GM12878 (cell line): ENCODE results near the gene WHRN. TPM values are rescaled to one million over a fixed set of nuclear protein-coding genes. Genes with fewer than 3 reads are reported as not detected.
A peak's percentile ranks its signal among the peaks of the same experiment; 100 is the strongest.

Source experiments
- ATAC-seq: fragments of 200-7000 bp; cut with Tn5 transposase; 3 replicates; pipeline ENCODE4 v1.9.1; 2020; ENCODE audit warnings: mild to moderate bottlenecking, moderate library complexity
- BruUV-seq: library from RNA; stranded (reverse); fragments of 400-500 nt; replicated peaks from 2 replicates; lab custom pipeline; 2021; lab: Mats Ljungman, UMichigan
- CTCF ChIA-PET: fragments of 300-600 bp; sonication (Branson Sonifier 250); formaldehyde crosslinking; extraction: SDS; loops from one replicate; lab custom pipeline; 2021; ENCODE audit warnings: inconsistent platforms; lab: Yijun Ruan, JAX
- POLR2A ChIA-PET: fragments of 350-600 bp; formaldehyde crosslinking; extraction: SDS; loops from one replicate; lab custom pipeline; 2021; ENCODE audit warnings: inconsistent platforms; lab: Charles Lee
- RAD21 ChIA-PET: fragments of 300-600 bp; sonication (Branson Sonifier 250); formaldehyde crosslinking; loops from one replicate; lab custom pipeline; 2023; ENCODE audit warnings: antibody characterized with exemption; ENCODE audit not compliant: unreplicated experiment; lab: Charles Lee
- SMC1A ChIA-PET: fragments of 300-600 bp; sonication (Branson Sonifier 250); formaldehyde crosslinking; loops from one replicate; lab custom pipeline; 2023; ENCODE audit not compliant: unreplicated experiment, uncharacterized antibody; lab: Charles Lee
- DNase-seq: peaks from one replicate; pipeline ENCODE4 v3.0.0-alpha.2; 2011; ENCODE audit warnings: low read depth, low spot score
- FAIRE-seq: peaks from 3 replicates; lab custom pipeline; 2011; peaks lifted over from hg19 to GRCh38; lab: Jason Lieb, UNC
- H2AFZ ChIP-seq: 2 replicates; pipeline ENCODE4 v1.6.0; 2011; ENCODE audit warnings: low read depth, low read length, control low read depth; ENCODE audit not compliant: control insufficient read depth
- H3K27ac ChIP-seq: 2 replicates; pipeline ENCODE4 v1.5.1; 2011; ENCODE audit warnings: control low read depth; ENCODE audit not compliant: control insufficient read depth, insufficient read depth
- H3K27me3 ChIP-seq, 2 experiments: replicated peaks in 1 of 2; 2 replicates each; pipeline versions ENCODE4 v1.6.0 to v1.6.1; 2011; ENCODE audit warnings: low read length in 1 of 2; ENCODE audit not compliant: control insufficient read depth in 2 of 2, insufficient read depth in 2 of 2
- H3K36me3 ChIP-seq, 2 experiments: 2 replicates each; pipeline ENCODE4 v1.5.1; 2011; ENCODE audit warnings: low read length in 1 of 2; ENCODE audit not compliant: control insufficient read depth in 2 of 2, insufficient read depth in 2 of 2
- H3K4me1 ChIP-seq: 2 replicates; pipeline ENCODE4 v1.6.1; 2011; ENCODE audit warnings: mild to moderate bottlenecking, low read length, moderate library complexity, mixed read lengths; ENCODE audit not compliant: control insufficient read depth, insufficient read depth
- H3K4me2 ChIP-seq: 2 replicates; pipeline ENCODE4 v1.6.0; 2011; ENCODE audit warnings: control low read depth; ENCODE audit not compliant: control insufficient read depth, insufficient read depth
- H3K4me3 ChIP-seq: fragments of 200-600 bp; sonication (generic); 2 replicates; pipeline ENCODE4 v1.5.1; 2016
- H3K79me2 ChIP-seq: 2 replicates; pipeline ENCODE4 v1.6.0; 2011; ENCODE audit warnings: low read length; ENCODE audit not compliant: control insufficient read depth, insufficient read depth
- H3K9ac ChIP-seq: 2 replicates; pipeline ENCODE4 v1.8.0; 2011; ENCODE audit warnings: low read length, control low read depth, mixed read lengths; ENCODE audit not compliant: control insufficient read depth, insufficient read depth
- H3K9me3 ChIP-seq: replicated peaks from 3 replicates; pipeline ENCODE4 v1.5.1; 2011; ENCODE audit warnings: mild to moderate bottlenecking, low read length; ENCODE audit not compliant: control insufficient read depth, insufficient read depth
- H4K20me1 ChIP-seq: 2 replicates; pipeline ENCODE4 v1.6.0; 2011; ENCODE audit not compliant: control insufficient read depth, insufficient read depth
- CHD2 ChIP-seq: IDR thresholded peaks from 2 replicates; pipeline ENCODE4 v1.6.1; 2011; ENCODE audit warnings: low read depth, low read length, improper control_type of control experiment, borderline replicate concordance
- EP300 ChIP-seq, 2 experiments: fragments of 150-350 bp in 1 of 2; IDR thresholded peaks; 2 replicates each; pipeline ENCODE4 v1.6.1; 2011 to 2012; ENCODE audit warnings: low read depth in 2 of 2, low read length in 2 of 2, borderline replicate concordance in 1 of 2, improper control_type of control experiment in 1 of 2, inconsistent platforms in 1 of 2; ENCODE audit not compliant: control insufficient read depth in 1 of 2
- GATAD2B ChIP-seq: fragments of 450-650 bp; conservative IDR thresholded peaks from 2 replicates; pipeline ENCODE4 v1.6.1; 2017; ENCODE audit warnings: low read depth, mild to moderate bottlenecking, moderate library complexity
- MAX ChIP-seq: IDR thresholded peaks from 2 replicates; pipeline ENCODE4 v1.6.1; 2012; ENCODE audit warnings: low read depth, low read length, improper control_type of control experiment
- SIX5 ChIP-seq: IDR thresholded peaks from 2 replicates; pipeline ENCODE4 v1.6.1; 2011; ENCODE audit warnings: mild to moderate bottlenecking, low read depth, low read length, moderate library complexity; ENCODE audit not compliant: severe bottlenecking
- TARDBP ChIP-seq: IDR thresholded peaks from 2 replicates; pipeline ENCODE4 v1.6.1; 2016; ENCODE audit warnings: borderline replicate concordance
- YY1 ChIP-seq: IDR thresholded peaks from 2 replicates; pipeline ENCODE4 v1.6.1; 2011; ENCODE audit warnings: low read depth, mild to moderate bottlenecking, low read length
- ZNF24 ChIP-seq: fragments of 450-650 bp; IDR thresholded peaks from 2 replicates; pipeline ENCODE4 v1.6.1; 2017; ENCODE audit warnings: antibody characterized with exemption, mild to moderate bottlenecking
- ZNF687 ChIP-seq: fragments of 450-650 bp; IDR thresholded peaks from 2 replicates; pipeline ENCODE4 v1.6.1; 2017; ENCODE audit warnings: mild to moderate bottlenecking, moderate library complexity
- WGBS: methylation state at CpG from one replicate; pipeline ENCODE4 v1.1.6; 2016; ENCODE audit warnings: low lambda C conversion rate; ENCODE audit not compliant: insufficient replicate concordance, insufficient coverage; ENCODE audit errors: missing lambda C conversion rate; 5-methylcytosine and 5-hydroxymethylcytosine counted together
- in situ Hi-C: fragments of 300-500 bp; cut with MboI; formaldehyde crosslinking; loops from 9 replicates; pipeline ENCODE4 v1.14.3; 2018; ENCODE audit warnings: mixed read lengths
- intact Hi-C: fragments of 100-400 bp; cut with micrococcal nuclease; formaldehyde crosslinking; loops from one replicate; pipeline ENCODE4 v1.14.2; 2022; ENCODE audit not compliant: unreplicated experiment
- polyA plus RNA-seq, 11 experiments: library from polyadenylated mRNA; depleted of rRNA in 4 of 11; unstranded in 6 of 11; stranded (reverse) in 5 of 11; fragments of >200 nt; fragmentation: Nextera tagmentation in 4 of 11; fragmentation: Illumina TruSeq in 1 of 11; extraction: Ambion mirVana in 4 of 11; extraction: Trizol in 1 of 11; gene quantifications; 1 replicate in 1 of 11; 2 replicates in 10 of 11; pipeline versions ENCODE4 v1.2.1 to v1.2.3, GENCODE V29; 2011 to 2016; ENCODE audit warnings: inconsistent platforms in 2 of 11, missing spikeins in 2 of 11, low read depth in 1 of 11
- total RNA-seq, 4 experiments: library from RNA; depleted of rRNA in 3 of 4; stranded (reverse); fragments of >200 nt in 3 of 4; fragmentation: Illumina TruSeq in 1 of 4; extraction: Trizol in 1 of 4; gene quantifications; 2 replicates each; pipeline versions ENCODE4 v1.2.1 to v1.2.3, GENCODE V29; 2013 to 2021

The WHRN gene
- total and polyA plus RNA-seq, 10 of the 15 experiments (the other 5 are each of a cell fraction or from before 2014, with no cell fraction given), result 0.04 to 18.2 (median 0.68) TPM; not detected in 1

GRCh38 chr9:114395334-114395617, 110.0 kb downstream of the WHRN start:
- in situ Hi-C loops, result no loop called here
- Histone ChIP-seq H3K4me2 (peak overlapping the region; percentile 66), H3K4me3 (peak overlapping the region; percentile 40; the same call in 1 of the 2 replicates)

More at GRCh38 chr9:114395334-114395617, 110.0 kb downstream of the WHRN start:
- no peak for ATAC-seq
- no TSS peak for BruUV-seq
- 60% methylated on average over 5 of the region's 5 CpGs for WGBS
- SMC1A ChIA-PET, result interaction anchor here (0.6 to 6.4 kb wide), 12 partner anchors 11 to 311 kb away, joined by 3 to 87 read pairs (median 8); no protein-coding TSS in a partner anchor
- Histone ChIP-seq H3K27ac (peak overlapping the region; percentile 17), H3K36me3 (peaks cover 0 to 5% of the 10 kb centered on the region in 2 experiments; a peak in 2 of 4 replicates), H3K4me1 (peaks cover 47% of the 10 kb centered on the region), H3K27me3 (no peaks in the 10 kb centered on the region), H3K9me3 (no peaks in the 10 kb centered on the region), H3K79me2 (peaks cover 63% of the 10 kb centered on the region), H4K20me1 (no peaks in the 10 kb centered on the region), H2AFZ (no peak overlapping the region), H3K9ac (peak overlapping the region; percentile 52; the same call in 1 of the 2 replicates)
- no peak for FAIRE-seq
- RAD21 ChIA-PET, result interaction anchor here (0.6 to 8.9 kb wide), 15 partner anchors 10 to 258 kb away, joined by 3 to 136 read pairs (median 3); partner anchors contain the start of genes AKNA and TMEM268
- DNase-seq, result no peak
- TF ChIP-seq ZNF687, result no peak
- TF ChIP-seq GATAD2B, result no peak
- no peak for TF ChIP-seq SIX5
- TF ChIP-seq EP300 (IDR thresholded peaks at IDR 0.05; ENCODE audit: borderline replicate concordance in 1 of 2, control insufficient read depth in 1 of 2, low read depth in 2 of 2, low read length in 2 of 2), result no peak
- TF ChIP-seq CHD2, result no peak
- no peak for TF ChIP-seq YY1
- no peak for TF ChIP-seq ZNF24
- no peak for TF ChIP-seq TARDBP
- TF ChIP-seq MAX, result no peak
- POLR2A ChIA-PET, result interaction anchor here (0.6 to 4.0 kb wide), 13 partner anchors 9 to 878 kb away, joined by 3 to 127 read pairs (median 5); partner anchors contain the start of genes AKNA and ATP6V1G1
- intact Hi-C loops, result no loop called here
- CTCF ChIA-PET, result interaction anchor here (0.7 to 5.5 kb wide), 10 partner anchors 10 to 258 kb away, joined by 3 to 49 read pairs (median 5); partner anchors contain the start of gene AKNA
